Chondrocyte (in vitro differentiated cells): ENCODE results near the gene SVIP. TPM values are rescaled to one million over a fixed set of nuclear protein-coding genes. Genes with fewer than 3 reads are reported as not detected.

Experiments used
- DNase-seq: peaks from one replicate; pipeline ENCODE4 v3.0.0; 2021; ENCODE audit warnings: mixed read lengths, low spot score
- H3K27ac Mint-ChIP-seq: one replicate; pipeline ENCODE4 v1.8.0; 2021; ENCODE audit warnings: mild to moderate bottlenecking, moderate library complexity, mixed read lengths; ENCODE audit not compliant: unreplicated experiment
- H3K27me3 Mint-ChIP-seq: 2 replicates; pipeline ENCODE4 v1.8.0; 2021; ENCODE audit warnings: low read depth, mixed read lengths
- H3K36me3 Mint-ChIP-seq: 2 replicates; pipeline ENCODE4 v1.8.0; 2021; ENCODE audit warnings: low read depth, mixed read lengths
- H3K4me1 Mint-ChIP-seq: 2 replicates; pipeline ENCODE4 v1.8.0; 2021; ENCODE audit warnings: low read depth, mild to moderate bottlenecking, mixed read lengths
- H3K4me3 Mint-ChIP-seq: one replicate; pipeline ENCODE4 v1.8.0; 2021; ENCODE audit warnings: mild to moderate bottlenecking, moderate library complexity, mixed read lengths; ENCODE audit not compliant: unreplicated experiment
- H3K9me3 Mint-ChIP-seq: 2 replicates; pipeline ENCODE4 v1.8.0; 2021; ENCODE audit warnings: low read depth, mixed read lengths
- total RNA-seq: library from RNA; stranded (reverse); gene quantifications from 3 replicates; pipeline ENCODE4 v1.2.1, GENCODE V29; 2021
- TF ChIP-seq, protein P1 (sequence below): fragments of 200-600 bp; sonication (generic); IDR thresholded peaks from 2 replicates; pipeline ENCODE4 v1.5.0; 2021; ENCODE audit warnings: antibody characterized with exemption, mild to moderate bottlenecking, moderate library complexity

SVIP gene
- total RNA-seq, 1 donor from 2014 or later = 9.4 TPM

DNA sequence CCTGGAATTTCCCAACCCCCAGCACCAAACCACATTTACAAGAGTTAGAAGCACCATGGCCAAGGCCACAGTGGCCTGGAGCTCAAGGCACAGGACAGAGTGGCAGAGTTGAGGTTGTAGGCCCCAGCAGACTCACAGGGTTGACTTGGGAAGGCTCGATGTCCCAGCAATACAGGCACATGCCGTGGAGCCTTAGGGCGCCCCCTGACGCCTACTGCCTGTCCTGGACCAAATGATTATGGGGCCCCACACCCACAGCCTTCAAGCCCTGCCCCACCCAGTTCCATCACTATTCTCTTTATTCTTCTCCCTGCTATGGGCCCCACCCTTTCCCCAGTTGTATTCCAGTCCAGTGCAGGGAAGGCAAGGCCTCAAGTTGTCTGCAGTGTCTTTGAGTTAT, 30.6 kb upstream of the SVIP start, which contains the start of gene CCDC179:
Gene CCDC179, minus strand, starts transcription at position 234 of the 400 bp plus-strand sequence. Its CDS starts 53 bp downstream, at position 181.
- TF ChIP-seq, protein P1, sequence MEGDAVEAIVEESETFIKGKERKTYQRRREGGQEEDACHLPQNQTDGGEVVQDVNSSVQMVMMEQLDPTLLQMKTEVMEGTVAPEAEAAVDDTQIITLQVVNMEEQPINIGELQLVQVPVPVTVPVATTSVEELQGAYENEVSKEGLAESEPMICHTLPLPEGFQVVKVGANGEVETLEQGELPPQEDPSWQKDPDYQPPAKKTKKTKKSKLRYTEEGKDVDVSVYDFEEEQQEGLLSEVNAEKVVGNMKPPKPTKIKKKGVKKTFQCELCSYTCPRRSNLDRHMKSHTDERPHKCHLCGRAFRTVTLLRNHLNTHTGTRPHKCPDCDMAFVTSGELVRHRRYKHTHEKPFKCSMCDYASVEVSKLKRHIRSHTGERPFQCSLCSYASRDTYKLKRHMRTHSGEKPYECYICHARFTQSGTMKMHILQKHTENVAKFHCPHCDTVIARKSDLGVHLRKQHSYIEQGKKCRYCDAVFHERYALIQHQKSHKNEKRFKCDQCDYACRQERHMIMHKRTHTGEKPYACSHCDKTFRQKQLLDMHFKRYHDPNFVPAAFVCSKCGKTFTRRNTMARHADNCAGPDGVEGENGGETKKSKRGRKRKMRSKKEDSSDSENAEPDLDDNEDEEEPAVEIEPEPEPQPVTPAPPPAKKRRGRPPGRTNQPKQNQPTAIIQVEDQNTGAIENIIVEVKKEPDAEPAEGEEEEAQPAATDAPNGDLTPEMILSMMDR = no peak
- H3K9me3 Mint-ChIP-seq = peaks cover 5% of the 10 kb centered on the region
- H3K27ac Mint-ChIP-seq = no peak within 1 kb of the TSS
- H3K4me1 Mint-ChIP-seq = no peaks in the 10 kb centered on the region
- DNase-seq = no peak
- H3K4me3 Mint-ChIP-seq = no peak within 1 kb of the TSS
- no peaks in the 10 kb centered on the region for H3K36me3 Mint-ChIP-seq
- peaks cover 5% of the 10 kb centered on the region for H3K27me3 Mint-ChIP-seq

DNA sequence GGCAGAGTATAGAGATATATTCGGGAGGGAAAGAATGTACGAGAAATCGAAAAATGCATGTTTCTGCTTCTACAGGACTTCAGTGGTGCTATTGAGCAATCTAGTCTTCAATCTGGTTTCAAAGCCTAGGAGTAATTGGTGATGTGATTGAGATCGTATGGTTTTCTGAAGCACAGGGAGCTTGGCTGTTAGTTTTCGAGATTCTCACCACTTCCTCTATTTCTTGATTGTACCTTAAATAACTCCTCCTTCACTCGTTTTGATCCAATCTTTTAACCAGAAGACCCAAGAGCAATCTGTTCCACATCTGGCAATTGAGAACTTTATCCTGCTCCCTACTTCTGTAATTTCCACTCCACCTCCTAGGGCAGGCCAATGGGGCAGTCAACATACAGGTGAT, 30.2 kb upstream of the SVIP start:
- Mint-ChIP-seq H3K4me3 (no peak overlapping the region), H3K27me3 (peaks cover 5% of the 10 kb centered on the region), H3K36me3 (no peaks in the 10 kb centered on the region), H3K4me1 (no peaks in the 10 kb centered on the region), H3K27ac (no peak overlapping the region), H3K9me3 (peaks cover 5% of the 10 kb centered on the region)
- no peak for DNase-seq
- TF ChIP-seq, protein P1 = no peak

DNA sequence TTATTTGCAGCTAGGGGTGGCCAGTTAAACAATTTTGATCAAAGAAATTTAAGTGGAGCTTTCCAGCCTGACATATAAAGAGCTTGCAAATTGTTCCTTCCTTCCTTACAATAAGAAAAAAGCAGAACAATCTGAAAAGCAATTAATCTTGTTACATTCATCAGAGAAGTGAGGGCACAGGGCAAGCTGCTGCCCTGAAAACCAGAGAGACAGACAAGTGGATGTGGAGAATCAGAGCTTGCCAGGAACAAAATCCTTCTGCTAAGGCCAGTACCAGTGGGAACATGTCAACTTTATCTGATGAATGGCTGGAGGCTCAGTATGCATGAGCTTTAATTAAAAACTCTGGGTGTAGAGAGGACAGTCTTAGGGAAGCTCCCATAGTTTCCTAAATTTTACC, 21.9 kb upstream of the SVIP start:
- Mint-ChIP-seq H3K27me3 (peaks cover 11% of the 10 kb centered on the region), H3K36me3 (no peaks in the 10 kb centered on the region)

DNA sequence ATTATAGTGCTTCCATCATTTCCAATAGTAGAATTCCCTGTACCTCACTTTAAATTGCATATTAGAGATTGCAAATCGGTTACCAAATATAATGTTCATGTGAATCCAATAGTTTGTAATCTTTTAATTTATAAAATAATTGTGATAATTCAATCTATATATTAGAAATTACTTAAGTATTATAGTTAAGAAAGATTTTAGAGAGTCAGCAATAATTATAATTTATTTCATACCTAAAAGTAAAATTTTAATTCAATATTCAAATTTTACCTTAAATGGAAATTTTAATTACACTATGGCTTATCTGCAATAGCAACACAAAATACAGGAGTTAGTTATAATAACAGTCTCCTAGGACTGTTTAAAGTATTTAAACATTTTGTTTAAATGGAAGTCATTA, 17.1 kb upstream of the SVIP start:
- no peak for DNase-seq
- Mint-ChIP-seq H3K4me1 (no peaks in the 10 kb centered on the region), H3K9me3 (no peaks in the 10 kb centered on the region), H3K27me3 (no peaks in the 10 kb centered on the region), H3K4me3 (no peak overlapping the region), H3K36me3 (no peaks in the 10 kb centered on the region), H3K27ac (no peak overlapping the region)
- TF ChIP-seq, protein P1 = no peak

More for the DNA sequence above, 21.9 kb upstream of the SVIP start:
- peaks cover 7% of the 10 kb centered on the region for H3K9me3 Mint-ChIP-seq
- no peak overlapping the region for H3K27ac Mint-ChIP-seq
- DNase-seq = no peak
- H3K4me3 Mint-ChIP-seq = no peak overlapping the region
- TF ChIP-seq, protein P1 = no peak
- no peaks in the 10 kb centered on the region for H3K4me1 Mint-ChIP-seq

DNA sequence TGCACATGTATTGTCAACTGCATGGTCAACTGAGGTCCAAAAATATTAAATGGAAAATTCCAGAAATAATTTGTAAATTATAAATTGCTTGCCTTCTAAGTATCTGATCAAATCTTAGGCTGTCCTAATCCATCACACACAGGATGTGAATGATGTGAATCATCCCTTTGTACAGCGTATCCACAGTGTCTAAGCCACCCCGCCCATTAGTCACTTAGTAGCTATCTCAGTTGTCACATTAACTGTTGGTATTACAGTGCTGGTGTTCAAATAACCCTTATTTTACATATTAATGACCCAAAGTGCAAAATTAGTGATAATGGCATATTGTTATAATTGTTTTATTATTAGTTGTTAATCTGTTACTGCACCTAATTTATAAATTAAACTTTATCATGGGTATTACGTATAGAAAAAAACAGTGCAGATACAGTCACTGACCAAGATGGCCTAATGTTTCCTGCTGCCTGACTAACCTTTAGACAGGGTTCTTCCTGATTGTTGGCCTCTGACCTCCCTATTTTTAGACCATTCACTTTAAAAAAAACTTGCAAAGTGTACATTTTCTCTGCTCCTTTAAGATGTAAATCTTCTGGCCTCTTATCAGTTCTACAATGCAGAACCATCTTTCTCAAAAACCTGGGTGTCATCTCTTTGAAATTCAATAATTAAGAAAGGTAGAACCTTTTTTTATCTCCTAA, 2.9 kb upstream of the SVIP start:
- TF ChIP-seq, protein P1 = no peak
- Mint-ChIP-seq H3K27ac (no peak overlapping the region), H3K9me3 (no peaks in the 10 kb centered on the region), H3K36me3 (no peaks in the 10 kb centered on the region), H3K27me3 (no peaks in the 10 kb centered on the region), H3K4me1 (peaks cover 16% of the 10 kb centered on the region), H3K4me3 (no peak overlapping the region)
- DNase-seq = no peak
